ENCODE measurements around the gene LYRM7.
"Not testable (repeated sequence)": the region's sequence is repeated elsewhere in the genome, so short reads cannot be mapped to it uniquely, and the experiment has no call there.

The LYRM7 gene

GRCh38 chr5:131170540-131171275 lies at the start of gene LYRM7:
TSS of gene LYRM7 (plus strand) at chr5:131170944. CDS start at chr5:131171021, 77 bp downstream.
- peak; percentile 100 for DNase-seq (ENCODE audit: low read depth)

- not testable (repeated sequence) for DNase-seq (ENCODE audit: low read depth)
Observed at GRCh38 chr5:131127244-131127643, 43.5 kb upstream of the LYRM7 start.

- DNase-seq (ENCODE audit: low read depth), result no peak
Observed at GRCh38 chr5:131129306-131129705, 41.4 kb upstream of the LYRM7 start.

GRCh38 chr5:131133091-131133490 lies 37.7 kb upstream of the LYRM7 start:
- DNase-seq (ENCODE audit: low read depth), result not testable (repeated sequence)

DNA sequence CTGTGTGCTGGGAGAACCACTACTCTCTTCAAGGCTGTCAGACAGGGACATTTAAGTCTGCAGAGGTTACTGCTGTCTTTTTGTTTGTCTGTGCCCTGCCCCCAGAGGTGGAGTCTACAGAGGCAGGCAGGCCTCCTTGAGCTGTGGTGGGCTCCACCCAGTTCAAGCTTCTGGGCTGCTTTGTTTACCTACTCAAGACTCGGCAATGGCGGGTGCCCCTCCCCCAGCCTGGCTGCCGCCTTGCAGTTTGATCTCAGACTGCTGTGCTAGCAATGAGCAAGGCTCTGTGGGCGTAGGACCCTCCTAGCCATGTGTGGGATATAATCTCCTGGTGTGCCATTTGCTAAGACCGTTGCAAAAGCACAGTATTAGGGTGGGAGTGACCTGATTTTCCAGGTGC lies 32.3 kb upstream of the LYRM7 start:
- not testable (repeated sequence) for DNase-seq (ENCODE audit: low read depth)

- DNase-seq (ENCODE audit: low read depth), result no peak
Observed at GRCh38 chr5:131139321-131139720, 31.4 kb upstream of the LYRM7 start.

- DNase-seq (ENCODE audit: low read depth), result no peak
Observed at GRCh38 chr5:131142970-131143617, 27.6 kb upstream of the LYRM7 start.

GRCh38 chr5:131147258-131147657 lies 23.5 kb upstream of the LYRM7 start:
- DNase-seq (ENCODE audit: low read depth), result peak; percentile 16

GRCh38 chr5:131148835-131149234 lies 21.9 kb upstream of the LYRM7 start:
- no peak for DNase-seq (ENCODE audit: low read depth)

- no peak for DNase-seq (ENCODE audit: low read depth)
Observed at GRCh38 chr5:131150408-131150807, 20.3 kb upstream of the LYRM7 start.

GRCh38 chr5:131151216-131151615 lies 19.5 kb upstream of the LYRM7 start:
- no peak for DNase-seq (ENCODE audit: low read depth)

GRCh38 chr5:131156385-131156784 lies 14.4 kb upstream of the LYRM7 start:
- no peak for DNase-seq (ENCODE audit: low read depth)

- DNase-seq (ENCODE audit: low read depth), result no peak
Observed at GRCh38 chr5:131156957-131157356, 13.8 kb upstream of the LYRM7 start.

- DNase-seq (ENCODE audit: low read depth), result no peak
Observed at GRCh38 chr5:131160134-131160533, 10.6 kb upstream of the LYRM7 start.

- peak; percentile 45 for DNase-seq (ENCODE audit: low read depth)
Observed at GRCh38 chr5:131163276-131164119, 7.2 kb upstream of the LYRM7 start.

GRCh38 chr5:131164191-131165118 lies 6.3 kb upstream of the LYRM7 start:
- peak; percentile 90 for DNase-seq (ENCODE audit: low read depth)

- peak; percentile 81 for DNase-seq (ENCODE audit: low read depth)
Observed at GRCh38 chr5:131165119-131165727, 5.5 kb upstream of the LYRM7 start, which contains the start of gene HINT1. TSS of gene HINT1 (minus strand) at chr5:131165256. CDS start at chr5:131165205, 51 bp downstream.

DNA sequence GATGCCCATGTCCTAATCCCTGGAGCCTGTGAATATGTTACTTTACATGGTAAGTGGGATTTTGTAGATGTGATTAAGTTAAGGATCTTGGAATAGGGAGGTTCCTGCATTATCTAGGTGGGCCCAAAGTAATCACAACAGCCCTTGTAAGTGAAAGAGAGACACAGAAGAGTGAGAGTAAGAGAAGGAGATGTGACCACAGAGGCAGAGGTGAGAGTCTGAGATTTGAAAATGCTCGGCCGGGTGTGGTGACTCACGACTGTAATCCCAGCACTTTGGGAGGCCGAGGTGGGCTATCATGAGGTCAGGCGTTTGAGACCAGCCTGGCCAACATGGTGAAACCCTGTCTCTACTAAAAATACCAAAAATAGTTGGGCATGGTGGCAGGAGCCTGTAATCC lies 3.1 kb upstream of the LYRM7 start:
- no peak for DNase-seq (ENCODE audit: low read depth)

- no peak for DNase-seq (ENCODE audit: low read depth)
Observed at GRCh38 chr5:131169810-131170539, 769 bp upstream of the LYRM7 start.

DNA sequence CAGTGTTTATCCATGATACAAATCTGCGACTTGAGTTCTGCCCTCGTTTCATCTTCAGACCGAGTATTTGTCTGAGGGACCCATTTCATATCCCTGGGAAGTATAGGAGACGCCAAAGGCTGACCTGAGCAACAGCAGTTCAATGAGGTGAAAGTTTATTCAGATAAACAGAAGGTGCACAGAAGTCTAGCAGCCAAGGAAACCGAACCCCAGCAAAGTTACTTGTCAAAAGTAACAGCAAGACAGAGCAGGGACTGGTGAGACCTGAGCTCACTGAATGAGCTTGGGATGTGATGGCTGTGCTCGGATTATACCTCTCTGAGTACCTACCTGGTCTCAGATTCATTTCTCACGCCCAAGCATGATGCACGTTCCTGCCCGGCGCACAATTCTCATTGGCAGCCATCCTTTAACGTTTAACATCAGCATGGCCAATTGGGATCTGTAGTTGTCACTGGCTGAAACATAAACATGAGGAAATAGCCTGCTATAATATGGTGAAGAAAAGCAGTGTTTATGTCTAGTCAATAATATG lies 599 bp downstream of the LYRM7 start:
- DNase-seq (ENCODE audit: low read depth), result no peak

Measured in iris pigment epithelial cell (primary cell).